Frontal cortex (tissue), 4 donors: ENCODE measurements around the gene ZNF383. TPM values are rescaled to one million over a fixed set of nuclear protein-coding genes. Genes with fewer than 3 reads are reported as not detected.
"Not testable (repeated sequence)": the region's sequence is repeated elsewhere in the genome, so short reads cannot be mapped to it uniquely, and the experiment has no call there.

Experiments
- DNase-seq, 2 donors: peaks; one replicate each; pipeline ENCODE4 v3.0.0; 2012; ENCODE audit warnings: low spot score in 2 of 2
- FAIRE-seq: peaks from 2 replicates; lab custom pipeline; 2012; peaks lifted over from hg19 to GRCh38; lab: Jason Lieb, UNC
- total RNA-seq: library from RNA; depleted of rRNA; stranded (reverse); fragments of >200 nt; gene quantifications from one replicate; pipeline ENCODE4 v1.2.3, GENCODE V29; 2014
- donor health status: control.
- donor health status: control.
- donor health status: control.

Gene ZNF383
- 16.3 TPM for total RNA-seq

- DNase-seq (peak; percentile 74 to 79), FAIRE-seq (no peak)
Observed at GRCh38 chr19:37217775-37218591, at the start of gene ZNF383. Gene ZNF383, plus strand, starts transcription at chr19:37218214. Its CDS starts 12,240 bp downstream, at chr19:37230454.

DNA sequence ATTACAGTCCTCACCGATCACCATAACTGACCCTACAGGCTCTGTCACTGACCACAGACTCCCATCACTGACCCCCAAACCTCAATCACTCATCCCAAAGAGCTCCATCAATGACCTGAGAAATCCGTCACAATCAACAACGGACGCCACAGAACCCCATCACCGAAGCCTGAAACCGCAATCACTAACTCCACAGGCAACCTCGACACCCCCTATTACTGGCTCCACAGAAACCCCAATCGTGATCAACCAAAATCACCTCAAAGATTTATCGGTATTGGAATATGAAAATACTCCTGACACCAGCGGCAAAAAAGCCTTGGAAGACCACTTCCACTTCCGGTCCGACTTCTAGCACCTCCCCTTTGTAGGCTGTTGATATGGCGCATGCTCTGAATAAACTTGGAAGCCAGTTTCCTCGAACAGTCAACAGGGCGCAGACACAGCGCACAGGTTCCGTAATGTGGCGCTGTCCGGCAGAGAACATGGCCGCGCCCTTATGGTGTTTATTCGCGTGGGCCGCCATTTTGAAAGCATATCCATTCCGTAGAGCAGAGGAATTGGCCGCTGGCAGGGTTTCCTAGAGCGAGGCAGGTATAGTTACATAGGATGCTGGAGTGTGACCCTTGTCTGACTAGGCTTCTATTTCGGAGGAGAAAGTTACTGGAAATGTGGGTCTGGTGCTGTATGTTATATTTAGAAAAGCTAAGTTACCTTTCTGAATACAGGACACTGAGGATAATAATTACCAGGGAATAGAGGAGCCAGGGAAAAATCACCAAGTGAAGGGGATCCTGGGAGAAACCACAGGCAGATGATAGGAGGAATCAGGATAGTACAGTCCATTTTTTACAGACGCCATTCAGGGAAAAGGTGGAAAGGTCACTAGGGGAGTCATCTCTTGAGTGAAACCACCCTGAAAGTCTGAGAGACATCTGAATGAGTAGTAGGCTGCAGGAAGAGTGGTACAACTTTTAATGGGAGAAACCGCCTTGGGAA is 45.3 kb upstream of the ZNF383 start, which contains the start of gene ZNF585A:
Gene ZNF585A, minus strand, starts transcription at position 328 of the 999 bp plus-strand sequence. CDS start 2,785 bp downstream, outside the sequence.
- peak; percentile 97 for FAIRE-seq
- DNase-seq = peak; percentile 71 to 79

- not testable (repeated sequence) for DNase-seq, FAIRE-seq
Observed at GRCh38 chr19:37186071-37186470, 31.9 kb upstream of the ZNF383 start.

- not testable (repeated sequence) for DNase-seq, FAIRE-seq
Observed at GRCh38 chr19:37195248-37195647, 22.8 kb upstream of the ZNF383 start.

- not testable (repeated sequence) for FAIRE-seq, DNase-seq
Observed at GRCh38 chr19:37197115-37197514, 20.9 kb upstream of the ZNF383 start.

- FAIRE-seq (no peak), DNase-seq (no peak)
Observed at GRCh38 chr19:37197768-37198167, 20.2 kb upstream of the ZNF383 start.

DNA sequence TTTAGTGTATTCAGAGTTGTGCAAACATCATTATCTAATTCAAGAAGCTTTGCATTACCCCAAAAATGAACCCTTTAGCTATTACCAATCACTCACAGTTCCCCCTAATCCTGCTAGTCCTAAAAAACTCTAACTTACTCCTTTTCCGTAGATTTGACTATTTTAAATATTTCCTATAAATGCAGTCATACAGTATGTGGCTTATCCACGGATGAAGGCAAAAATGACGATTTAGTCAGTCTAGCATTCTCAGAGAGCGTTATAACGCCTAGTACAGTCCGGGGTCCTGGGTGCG is 587 bp upstream of the ZNF383 start:
- FAIRE-seq (no peak), DNase-seq (no peak)

- FAIRE-seq = no peak
- DNase-seq = no peak
Observed at GRCh38 chr19:37218592-37218935, 550 bp downstream of the ZNF383 start.

GRCh38 chr19:37220383-37220782 is 2.4 kb downstream of the ZNF383 start:
- no peak for DNase-seq
- FAIRE-seq = no peak

DNA sequence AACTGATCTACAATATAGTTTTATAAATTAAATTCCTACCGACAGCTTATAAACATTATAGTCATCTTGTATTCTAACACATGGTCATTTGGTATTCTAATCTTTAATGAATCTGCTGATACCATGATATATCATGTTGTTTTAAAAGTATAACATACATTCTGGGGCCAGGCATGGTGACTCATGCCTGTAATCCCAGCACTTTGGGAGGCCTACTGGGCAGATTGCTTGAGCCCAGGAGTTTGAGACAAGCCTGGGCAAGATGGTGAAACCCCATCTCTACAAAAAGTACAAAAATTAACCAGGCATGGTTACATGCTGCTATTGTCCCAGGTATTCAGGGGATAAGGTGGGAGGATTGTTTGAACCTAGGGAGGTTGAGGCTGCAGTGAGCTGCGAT is 3.1 kb downstream of the ZNF383 start:
- FAIRE-seq (no peak), DNase-seq (no peak)

DNA sequence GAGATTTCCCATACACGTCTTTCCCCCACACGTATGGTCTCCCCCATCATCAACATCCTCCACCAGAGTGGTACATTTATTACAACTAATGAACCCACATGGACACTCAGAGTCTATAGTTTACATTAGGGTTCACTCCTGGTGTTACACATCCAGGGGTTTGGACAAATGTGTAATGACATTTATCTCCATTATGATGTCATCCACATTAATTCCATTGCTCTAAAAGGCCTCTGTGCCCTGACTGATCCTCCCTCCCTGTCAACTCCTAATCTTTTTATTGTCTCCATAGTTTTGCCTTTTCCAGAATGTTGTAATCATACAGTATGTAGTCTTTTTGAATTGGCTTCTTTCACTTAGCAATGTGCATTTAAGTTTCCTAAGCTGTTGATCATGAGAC is 8.2 kb downstream of the ZNF383 start:
- no peak for DNase-seq
- no peak for FAIRE-seq

GRCh38 chr19:37227996-37228395 is 10.0 kb downstream of the ZNF383 start:
- DNase-seq (no peak), FAIRE-seq (no peak)

GRCh38 chr19:37243206-37243632 is 25.2 kb downstream of the ZNF383 start:
- DNase-seq (no peak), FAIRE-seq (no peak)

- FAIRE-seq (peak; percentile 92), DNase-seq (peak; percentile 83 to 91)
Observed at GRCh38 chr19:37251308-37252229, 33.6 kb downstream of the ZNF383 start.

DNA sequence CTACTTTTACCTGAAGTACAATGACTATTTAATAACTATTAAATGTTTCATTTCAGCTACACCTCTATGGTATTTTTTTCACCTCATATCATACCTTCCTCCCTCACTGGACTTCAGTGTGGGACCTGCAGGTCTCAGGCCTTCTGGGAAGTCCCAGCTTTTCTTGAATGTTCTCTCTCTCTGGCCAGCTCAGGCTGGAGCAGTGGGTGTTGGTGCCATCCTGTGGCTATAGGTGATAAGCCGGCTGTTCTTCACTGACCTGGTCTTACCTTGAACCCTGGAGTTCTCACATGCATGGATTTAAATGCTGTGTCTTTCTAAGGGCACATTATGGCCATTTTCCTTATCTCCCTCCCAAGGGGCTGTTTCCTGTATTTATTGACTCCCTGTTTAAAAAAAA is 45.0 kb downstream of the ZNF383 start:
- FAIRE-seq, DNase-seq: not testable (repeated sequence)

- FAIRE-seq, DNase-seq: not testable (repeated sequence)
Observed at GRCh38 chr19:37267005-37267404, 49.0 kb downstream of the ZNF383 start.

GRCh38 chr19:37267755-37268154 is 49.7 kb downstream of the ZNF383 start:
- DNase-seq, FAIRE-seq: not testable (repeated sequence)

GRCh38 chr19:37280656-37281055 is 62.6 kb downstream of the ZNF383 start:
- not testable (repeated sequence) for DNase-seq, FAIRE-seq

DNA sequence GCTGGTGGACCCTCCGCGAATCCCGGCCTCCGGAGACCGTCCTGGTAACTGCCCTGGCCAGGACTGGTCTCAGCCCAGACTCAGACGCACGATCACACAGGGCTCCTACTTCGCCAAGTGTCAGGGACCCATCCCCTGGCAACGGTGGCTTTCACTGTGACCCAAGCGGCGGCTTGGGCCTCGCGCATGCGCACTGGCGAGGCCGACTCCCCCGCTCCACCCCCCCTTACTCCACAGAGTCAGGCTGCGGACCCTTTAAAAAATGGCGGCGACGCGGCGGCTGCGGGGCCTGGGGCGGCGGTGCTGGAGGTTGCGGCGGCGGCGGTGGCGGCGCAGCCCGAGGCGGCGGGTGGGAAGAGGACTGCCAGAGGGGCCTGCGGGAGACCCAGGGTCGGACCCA is 66.0 kb downstream of the ZNF383 start:
- not testable (repeated sequence) for FAIRE-seq, DNase-seq
